ENCODE measurements around the gene SORCS3.

Gene SORCS3

DNA sequence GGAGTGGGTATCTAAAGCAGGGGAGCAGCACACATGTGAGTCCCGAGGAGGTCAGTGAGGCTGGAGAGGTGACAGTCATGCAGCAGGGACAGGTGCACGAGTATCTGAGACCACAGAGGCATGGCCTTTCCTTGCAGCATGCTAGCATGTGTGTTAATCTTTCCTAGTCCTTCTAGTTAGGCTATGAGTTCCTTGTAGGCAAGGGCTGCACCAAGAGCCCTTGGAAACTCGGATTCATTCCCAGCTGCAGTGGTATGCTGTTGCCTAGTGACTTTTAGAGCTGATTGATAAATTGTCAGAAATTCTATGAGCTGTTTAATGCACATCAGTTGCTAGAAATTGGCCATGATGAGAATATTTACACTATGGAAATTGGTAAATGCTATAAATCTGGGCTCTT is 132.0 kb downstream of the SORCS3 start:
- TF ChIP-seq ZFX (IDR thresholded peaks at IDR 0.05; ENCODE audit: borderline replicate concordance), result no peak
- TF ChIP-seq, protein P1, sequence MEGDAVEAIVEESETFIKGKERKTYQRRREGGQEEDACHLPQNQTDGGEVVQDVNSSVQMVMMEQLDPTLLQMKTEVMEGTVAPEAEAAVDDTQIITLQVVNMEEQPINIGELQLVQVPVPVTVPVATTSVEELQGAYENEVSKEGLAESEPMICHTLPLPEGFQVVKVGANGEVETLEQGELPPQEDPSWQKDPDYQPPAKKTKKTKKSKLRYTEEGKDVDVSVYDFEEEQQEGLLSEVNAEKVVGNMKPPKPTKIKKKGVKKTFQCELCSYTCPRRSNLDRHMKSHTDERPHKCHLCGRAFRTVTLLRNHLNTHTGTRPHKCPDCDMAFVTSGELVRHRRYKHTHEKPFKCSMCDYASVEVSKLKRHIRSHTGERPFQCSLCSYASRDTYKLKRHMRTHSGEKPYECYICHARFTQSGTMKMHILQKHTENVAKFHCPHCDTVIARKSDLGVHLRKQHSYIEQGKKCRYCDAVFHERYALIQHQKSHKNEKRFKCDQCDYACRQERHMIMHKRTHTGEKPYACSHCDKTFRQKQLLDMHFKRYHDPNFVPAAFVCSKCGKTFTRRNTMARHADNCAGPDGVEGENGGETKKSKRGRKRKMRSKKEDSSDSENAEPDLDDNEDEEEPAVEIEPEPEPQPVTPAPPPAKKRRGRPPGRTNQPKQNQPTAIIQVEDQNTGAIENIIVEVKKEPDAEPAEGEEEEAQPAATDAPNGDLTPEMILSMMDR (IDR thresholded peaks at IDR 0.05), result no peak
- H3K27ac ChIP-seq, result no peak overlapping the region

GRCh38 chr10:104774234-104774633 is 133.1 kb downstream of the SORCS3 start:
- H3K27ac ChIP-seq, result no peak overlapping the region
- no peak for TF ChIP-seq ZFX (IDR thresholded peaks at IDR 0.05; ENCODE audit: borderline replicate concordance)
- TF ChIP-seq, protein P1 (IDR thresholded peaks at IDR 0.05), result no peak

DNA sequence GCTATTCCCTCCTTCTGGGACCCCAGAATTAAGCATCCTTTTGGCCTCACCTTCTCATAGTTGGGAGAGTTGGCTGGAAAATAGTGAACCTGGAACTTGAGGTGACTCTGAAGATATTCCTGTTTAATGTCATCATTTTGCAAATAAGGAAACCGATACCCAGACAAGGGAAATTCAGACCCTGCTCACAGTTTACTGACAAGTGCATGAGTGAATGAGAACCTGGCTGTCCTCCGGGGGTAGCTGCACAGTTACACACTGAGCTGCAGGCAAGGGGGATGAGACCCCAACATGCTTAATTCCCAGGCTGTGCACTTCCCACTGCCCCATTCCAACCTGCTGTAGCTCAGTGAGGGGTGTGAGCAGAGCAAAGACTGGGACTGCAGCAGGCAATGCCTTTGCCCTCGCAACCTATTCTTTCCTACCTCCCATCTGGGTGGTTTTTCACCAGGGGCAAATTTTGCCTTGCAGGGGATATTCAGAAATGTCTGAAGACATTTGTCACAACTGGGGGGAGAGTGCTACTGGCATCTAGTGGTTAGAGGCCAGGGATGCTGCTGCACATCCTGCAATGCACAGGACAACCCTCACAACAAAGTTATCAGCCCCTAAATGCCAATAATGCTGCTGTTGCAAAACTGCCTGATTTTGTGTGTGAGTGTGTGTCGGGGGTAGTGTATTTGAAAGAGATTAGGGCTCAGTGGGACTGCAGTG is 136.2 kb downstream of the SORCS3 start:
- H3K27ac ChIP-seq, result no peak overlapping the region
- TF ChIP-seq, protein P1 (IDR thresholded peaks at IDR 0.05), result no peak

DNA sequence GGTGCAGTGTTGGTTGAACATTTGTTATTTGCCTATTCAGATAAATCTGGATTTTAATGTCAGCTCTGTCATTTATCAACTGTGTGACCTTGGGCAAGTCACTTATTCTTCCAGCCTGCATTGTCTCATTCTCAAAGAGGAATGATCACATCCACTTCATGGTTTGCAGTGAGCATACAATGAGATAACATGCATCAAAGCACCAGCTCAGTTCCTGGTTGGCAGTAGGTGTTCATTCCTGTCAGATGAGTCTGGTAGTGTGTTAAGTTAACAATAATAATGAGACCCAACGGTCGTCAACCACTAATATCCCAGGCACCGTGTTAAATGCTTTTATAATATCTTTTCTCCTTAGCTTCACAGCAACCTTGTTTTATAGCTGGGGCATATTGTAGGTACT is 137.3 kb downstream of the SORCS3 start:
- H3K27ac ChIP-seq, result no peak overlapping the region
- TF ChIP-seq, protein P1 (IDR thresholded peaks at IDR 0.05), result no peak
- TF ChIP-seq ZFX (IDR thresholded peaks at IDR 0.05; ENCODE audit: borderline replicate concordance), result no peak

DNA sequence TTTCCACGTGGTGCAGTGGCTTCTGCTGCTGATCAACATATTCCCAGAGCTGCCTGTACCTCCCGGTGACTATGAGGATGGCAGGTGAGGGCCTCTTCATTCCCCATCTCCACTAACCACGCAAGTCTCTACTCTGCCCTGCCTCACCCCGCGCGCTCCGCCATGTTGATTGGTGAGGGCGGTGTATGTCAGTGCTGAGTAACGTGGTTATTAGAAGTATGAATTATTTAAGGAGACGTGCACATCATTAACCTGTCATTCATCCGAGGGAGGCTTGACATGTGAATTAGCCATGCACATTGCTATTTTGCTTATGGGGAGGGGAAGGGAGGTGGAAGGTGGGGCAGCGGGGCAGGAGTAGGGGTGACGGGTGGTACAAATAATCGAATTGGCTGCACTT is 138.6 kb downstream of the SORCS3 start:
- TF ChIP-seq, protein P1 (IDR thresholded peaks at IDR 0.05), result no peak
- no peak for TF ChIP-seq ZFX (IDR thresholded peaks at IDR 0.05; ENCODE audit: borderline replicate concordance)
- H3K27ac ChIP-seq, result no peak overlapping the region

DNA sequence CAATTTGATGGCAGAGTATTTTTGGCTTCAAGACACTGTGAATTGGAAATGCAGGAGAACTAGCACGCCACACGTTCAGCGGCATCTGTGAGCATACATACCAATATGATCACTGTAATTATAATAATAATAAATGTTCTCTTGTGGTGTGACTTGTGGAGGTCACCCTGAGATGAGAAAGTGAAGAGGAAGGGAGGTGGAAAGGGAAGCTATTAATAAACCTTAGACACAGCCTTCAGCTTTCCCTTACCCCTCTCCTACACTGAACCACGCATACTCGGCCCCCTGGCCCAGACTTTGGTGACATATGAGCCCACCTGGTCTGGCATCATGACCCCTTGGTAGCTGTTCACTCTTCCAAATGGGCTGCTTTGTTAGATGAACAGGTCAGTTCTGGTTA is 139.1 kb downstream of the SORCS3 start:
- H3K27ac ChIP-seq, result no peak overlapping the region
- TF ChIP-seq, protein P1 (IDR thresholded peaks at IDR 0.05), result no peak
- no peak for TF ChIP-seq ZFX (IDR thresholded peaks at IDR 0.05; ENCODE audit: borderline replicate concordance)

GRCh38 chr10:104780946-104781595 is 140.0 kb downstream of the SORCS3 start:
- TF ChIP-seq, protein P1 (IDR thresholded peaks at IDR 0.05), result no peak
- no peak for TF ChIP-seq ZFX (IDR thresholded peaks at IDR 0.05; ENCODE audit: borderline replicate concordance)
- H3K27ac ChIP-seq, result no peak overlapping the region
